ENCODE data around the gene WDFY2. TPM values are rescaled to one million over a fixed set of nuclear protein-coding genes. Genes with fewer than 3 reads are reported as not detected.

The WDFY2 gene
- total and polyA plus RNA-seq, 2 experiments from 2014 or later, result 11.4 to 24.0 TPM

DNA sequence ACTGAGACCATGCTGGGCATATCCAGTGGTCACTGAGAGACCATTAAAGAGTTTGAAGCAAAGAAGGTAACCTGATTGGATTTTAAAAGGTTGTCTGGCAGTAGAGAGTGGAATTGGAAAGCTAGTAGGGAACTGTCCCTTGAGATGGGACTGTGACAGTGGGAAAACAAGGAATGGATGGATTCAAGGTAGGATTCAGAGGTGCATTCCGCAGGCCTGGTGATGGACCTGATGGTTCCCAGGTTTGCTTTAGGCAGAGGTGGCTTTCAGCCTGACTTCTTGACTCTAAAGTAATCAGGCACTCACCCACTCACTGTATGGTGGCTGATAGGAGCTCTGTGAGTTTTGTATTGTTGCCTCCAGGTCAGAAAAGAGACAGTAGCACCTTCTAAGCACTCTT, 146.7 kb downstream of the WDFY2 start:
- Histone ChIP-seq H3F3A (replicated peaks; ENCODE audit: low read depth) (no peaks in the 10 kb centered on the region), H3K9me2 (ENCODE audit: insufficient read depth) (no peaks in the 10 kb centered on the region), H2AFZ (no peak overlapping the region), H4K20me1 (replicated peaks; ENCODE audit: insufficient read depth) (peaks cover 3% of the 10 kb centered on the region; the same call in 1 of the 2 replicates), H3K36me3 (ENCODE audit: insufficient read depth) (0 out of 2 replicates have a peak, but pooled peaks cover 4% of the 10 kb centered on the region), H3K4me3 (no peak overlapping the region), H3K79me2 (replicated peaks; ENCODE audit: insufficient read depth) (no peaks in the 10 kb centered on the region), H3K4me1 (ENCODE audit: insufficient read depth) (no peaks in the 10 kb centered on the region; the same call in 1 of the 2 replicates), H3K4me2 (no peak overlapping the region), H3K27me3 (ENCODE audit: insufficient read depth) (no peaks in the 10 kb centered on the region), H3K27ac (ENCODE audit: low read depth) (no peak overlapping the region)
- TF ChIP-seq ZNF331 (CRISPR knock-in tag; IDR thresholded peaks at IDR 0.05; ENCODE audit: low read depth) (no peak), POLR2AphosphoS5 (IDR thresholded peaks at IDR 0.05; ENCODE audit: low read depth) (no peak), JUNB (IDR thresholded peaks at IDR 0.05; ENCODE audit: unreplicated experiment) (no peak), EZH2 (IDR thresholded peaks at IDR 0.05; ENCODE audit: low read depth, unreplicated experiment) (no peak), EZH2phosphoT487 (IDR thresholded peaks at IDR 0.05; ENCODE audit: unreplicated experiment) (no peak), NANOG (IDR thresholded peaks at IDR 0.05; ENCODE audit: borderline replicate concordance) (no peak), STAT1 (IDR thresholded peaks at IDR 0.05; ENCODE audit: unreplicated experiment) (no peak), ZNF114 (CRISPR knock-in tag; IDR thresholded peaks at IDR 0.05) (no peak)
- TF ChIP-seq, protein P1, sequence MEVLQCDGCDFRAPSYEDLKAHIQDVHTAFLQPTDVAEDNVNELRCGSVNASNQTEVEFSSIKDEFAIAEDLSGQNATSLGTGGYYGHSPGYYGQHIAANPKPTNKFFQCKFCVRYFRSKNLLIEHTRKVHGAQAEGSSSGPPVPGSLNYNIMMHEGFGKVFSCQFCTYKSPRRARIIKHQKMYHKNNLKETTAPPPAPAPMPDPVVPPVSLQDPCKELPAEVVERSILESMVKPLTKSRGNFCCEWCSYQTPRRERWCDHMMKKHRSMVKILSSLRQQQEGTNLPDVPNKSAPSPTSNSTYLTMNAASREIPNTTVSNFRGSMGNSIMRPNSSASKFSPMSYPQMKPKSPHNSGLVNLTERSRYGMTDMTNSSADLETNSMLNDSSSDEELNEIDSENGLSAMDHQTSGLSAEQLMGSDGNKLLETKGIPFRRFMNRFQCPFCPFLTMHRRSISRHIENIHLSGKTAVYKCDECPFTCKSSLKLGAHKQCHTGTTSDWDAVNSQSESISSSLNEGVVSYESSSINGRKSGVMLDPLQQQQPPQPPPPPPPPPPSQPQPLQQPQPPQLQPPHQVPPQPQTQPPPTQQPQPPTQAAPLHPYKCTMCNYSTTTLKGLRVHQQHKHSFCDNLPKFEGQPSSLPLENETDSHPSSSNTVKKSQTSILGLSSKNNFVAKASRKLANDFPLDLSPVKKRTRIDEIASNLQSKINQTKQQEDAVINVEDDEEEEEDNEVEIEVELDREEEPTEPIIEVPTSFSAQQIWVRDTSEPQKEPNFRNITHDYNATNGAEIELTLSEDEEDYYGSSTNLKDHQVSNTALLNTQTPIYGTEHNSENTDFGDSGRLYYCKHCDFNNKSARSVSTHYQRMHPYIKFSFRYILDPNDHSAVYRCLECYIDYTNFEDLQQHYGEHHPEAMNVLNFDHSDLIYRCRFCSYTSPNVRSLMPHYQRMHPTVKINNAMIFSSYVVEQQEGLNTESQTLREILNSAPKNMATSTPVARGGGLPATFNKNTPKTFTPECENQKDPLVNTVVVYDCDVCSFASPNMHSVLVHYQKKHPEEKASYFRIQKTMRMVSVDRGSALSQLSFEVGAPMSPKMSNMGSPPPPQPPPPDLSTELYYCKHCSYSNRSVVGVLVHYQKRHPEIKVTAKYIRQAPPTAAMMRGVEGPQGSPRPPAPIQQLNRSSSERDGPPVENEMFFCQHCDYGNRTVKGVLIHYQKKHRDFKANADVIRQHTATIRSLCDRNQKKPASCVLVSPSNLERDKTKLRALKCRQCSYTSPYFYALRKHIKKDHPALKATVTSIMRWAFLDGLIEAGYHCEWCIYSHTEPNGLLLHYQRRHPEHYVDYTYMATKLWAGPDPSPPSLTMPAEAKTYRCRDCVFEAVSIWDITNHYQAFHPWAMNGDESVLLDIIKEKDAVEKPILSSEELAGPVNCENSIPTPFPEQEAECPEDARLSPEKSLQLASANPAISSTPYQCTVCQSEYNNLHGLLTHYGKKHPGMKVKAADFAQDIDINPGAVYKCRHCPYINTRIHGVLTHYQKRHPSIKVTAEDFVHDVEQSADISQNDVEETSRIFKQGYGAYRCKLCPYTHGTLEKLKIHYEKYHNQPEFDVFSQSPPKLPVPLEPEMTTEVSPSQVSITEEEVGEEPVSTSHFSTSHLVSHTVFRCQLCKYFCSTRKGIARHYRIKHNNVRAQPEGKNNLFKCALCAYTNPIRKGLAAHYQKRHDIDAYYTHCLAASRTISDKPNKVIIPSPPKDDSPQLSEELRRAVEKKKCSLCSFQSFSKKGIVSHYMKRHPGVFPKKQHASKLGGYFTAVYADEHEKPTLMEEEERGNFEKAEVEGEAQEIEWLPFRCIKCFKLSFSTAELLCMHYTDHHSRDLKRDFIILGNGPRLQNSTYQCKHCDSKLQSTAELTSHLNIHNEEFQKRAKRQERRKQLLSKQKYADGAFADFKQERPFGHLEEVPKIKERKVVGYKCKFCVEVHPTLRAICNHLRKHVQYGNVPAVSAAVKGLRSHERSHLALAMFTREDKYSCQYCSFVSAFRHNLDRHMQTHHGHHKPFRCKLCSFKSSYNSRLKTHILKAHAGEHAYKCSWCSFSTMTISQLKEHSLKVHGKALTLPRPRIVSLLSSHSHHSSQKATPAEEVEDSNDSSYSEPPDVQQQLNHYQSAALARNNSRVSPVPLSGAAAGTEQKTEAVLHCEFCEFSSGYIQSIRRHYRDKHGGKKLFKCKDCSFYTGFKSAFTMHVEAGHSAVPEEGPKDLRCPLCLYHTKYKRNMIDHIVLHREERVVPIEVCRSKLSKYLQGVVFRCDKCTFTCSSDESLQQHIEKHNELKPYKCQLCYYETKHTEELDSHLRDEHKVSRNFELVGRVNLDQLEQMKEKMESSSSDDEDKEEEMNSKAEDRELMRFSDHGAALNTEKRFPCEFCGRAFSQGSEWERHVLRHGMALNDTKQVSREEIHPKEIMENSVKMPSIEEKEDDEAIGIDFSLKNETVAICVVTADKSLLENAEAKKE (CRISPR knock-in tag; IDR thresholded peaks at IDR 0.05), result no peak
- TF ChIP-seq, protein P2, sequence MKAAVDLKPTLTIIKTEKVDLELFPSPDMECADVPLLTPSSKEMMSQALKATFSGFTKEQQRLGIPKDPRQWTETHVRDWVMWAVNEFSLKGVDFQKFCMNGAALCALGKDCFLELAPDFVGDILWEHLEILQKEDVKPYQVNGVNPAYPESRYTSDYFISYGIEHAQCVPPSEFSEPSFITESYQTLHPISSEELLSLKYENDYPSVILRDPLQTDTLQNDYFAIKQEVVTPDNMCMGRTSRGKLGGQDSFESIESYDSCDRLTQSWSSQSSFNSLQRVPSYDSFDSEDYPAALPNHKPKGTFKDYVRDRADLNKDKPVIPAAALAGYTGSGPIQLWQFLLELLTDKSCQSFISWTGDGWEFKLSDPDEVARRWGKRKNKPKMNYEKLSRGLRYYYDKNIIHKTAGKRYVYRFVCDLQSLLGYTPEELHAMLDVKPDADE (IDR thresholded peaks at IDR 0.05), result no peak
- TF ChIP-seq, protein P3, sequence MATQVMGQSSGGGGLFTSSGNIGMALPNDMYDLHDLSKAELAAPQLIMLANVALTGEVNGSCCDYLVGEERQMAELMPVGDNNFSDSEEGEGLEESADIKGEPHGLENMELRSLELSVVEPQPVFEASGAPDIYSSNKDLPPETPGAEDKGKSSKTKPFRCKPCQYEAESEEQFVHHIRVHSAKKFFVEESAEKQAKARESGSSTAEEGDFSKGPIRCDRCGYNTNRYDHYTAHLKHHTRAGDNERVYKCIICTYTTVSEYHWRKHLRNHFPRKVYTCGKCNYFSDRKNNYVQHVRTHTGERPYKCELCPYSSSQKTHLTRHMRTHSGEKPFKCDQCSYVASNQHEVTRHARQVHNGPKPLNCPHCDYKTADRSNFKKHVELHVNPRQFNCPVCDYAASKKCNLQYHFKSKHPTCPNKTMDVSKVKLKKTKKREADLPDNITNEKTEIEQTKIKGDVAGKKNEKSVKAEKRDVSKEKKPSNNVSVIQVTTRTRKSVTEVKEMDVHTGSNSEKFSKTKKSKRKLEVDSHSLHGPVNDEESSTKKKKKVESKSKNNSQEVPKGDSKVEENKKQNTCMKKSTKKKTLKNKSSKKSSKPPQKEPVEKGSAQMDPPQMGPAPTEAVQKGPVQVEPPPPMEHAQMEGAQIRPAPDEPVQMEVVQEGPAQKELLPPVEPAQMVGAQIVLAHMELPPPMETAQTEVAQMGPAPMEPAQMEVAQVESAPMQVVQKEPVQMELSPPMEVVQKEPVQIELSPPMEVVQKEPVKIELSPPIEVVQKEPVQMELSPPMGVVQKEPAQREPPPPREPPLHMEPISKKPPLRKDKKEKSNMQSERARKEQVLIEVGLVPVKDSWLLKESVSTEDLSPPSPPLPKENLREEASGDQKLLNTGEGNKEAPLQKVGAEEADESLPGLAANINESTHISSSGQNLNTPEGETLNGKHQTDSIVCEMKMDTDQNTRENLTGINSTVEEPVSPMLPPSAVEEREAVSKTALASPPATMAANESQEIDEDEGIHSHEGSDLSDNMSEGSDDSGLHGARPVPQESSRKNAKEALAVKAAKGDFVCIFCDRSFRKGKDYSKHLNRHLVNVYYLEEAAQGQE (IDR thresholded peaks at IDR 0.05; ENCODE audit: unreplicated experiment), result no peak
- TF ChIP-seq, protein P4, sequence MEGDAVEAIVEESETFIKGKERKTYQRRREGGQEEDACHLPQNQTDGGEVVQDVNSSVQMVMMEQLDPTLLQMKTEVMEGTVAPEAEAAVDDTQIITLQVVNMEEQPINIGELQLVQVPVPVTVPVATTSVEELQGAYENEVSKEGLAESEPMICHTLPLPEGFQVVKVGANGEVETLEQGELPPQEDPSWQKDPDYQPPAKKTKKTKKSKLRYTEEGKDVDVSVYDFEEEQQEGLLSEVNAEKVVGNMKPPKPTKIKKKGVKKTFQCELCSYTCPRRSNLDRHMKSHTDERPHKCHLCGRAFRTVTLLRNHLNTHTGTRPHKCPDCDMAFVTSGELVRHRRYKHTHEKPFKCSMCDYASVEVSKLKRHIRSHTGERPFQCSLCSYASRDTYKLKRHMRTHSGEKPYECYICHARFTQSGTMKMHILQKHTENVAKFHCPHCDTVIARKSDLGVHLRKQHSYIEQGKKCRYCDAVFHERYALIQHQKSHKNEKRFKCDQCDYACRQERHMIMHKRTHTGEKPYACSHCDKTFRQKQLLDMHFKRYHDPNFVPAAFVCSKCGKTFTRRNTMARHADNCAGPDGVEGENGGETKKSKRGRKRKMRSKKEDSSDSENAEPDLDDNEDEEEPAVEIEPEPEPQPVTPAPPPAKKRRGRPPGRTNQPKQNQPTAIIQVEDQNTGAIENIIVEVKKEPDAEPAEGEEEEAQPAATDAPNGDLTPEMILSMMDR (conservative IDR thresholded peaks at IDR 0.05; ENCODE audit: low read depth in 2 of 2), result no peak
- no peak for DNase-seq (ENCODE audit: low spot score)
- no peak overlapping the region for H3K4me3 Mint-ChIP-seq
- H3K27me3 Mint-ChIP-seq (ENCODE audit: insufficient read depth, low read depth, poor library complexity), result peaks cover 7% of the 10 kb centered on the region
- H3K27ac Mint-ChIP-seq, result no peak overlapping the region
- ATAC-seq, result no peak
- H3K9me3 Mint-ChIP-seq, result no peaks in the 10 kb centered on the region
- H3K36me3 Mint-ChIP-seq (ENCODE audit: low read depth), result peaks cover 17% of the 10 kb centered on the region
- H3K4me1 Mint-ChIP-seq, result peaks cover 8% of the 10 kb centered on the region
